WTC11 (cell line): ENCODE results near the gene CELF1. TPM values are rescaled to one million over a fixed set of nuclear protein-coding genes. Genes with fewer than 3 reads are reported as not detected.
A peak's percentile ranks its signal among the peaks of the same experiment; 100 is the strongest.

ENCODE experiments used
- CBFB ChIP-seq: sonication (generic); formaldehyde crosslinking; IDR thresholded peaks from 2 replicates; pipeline ENCODE4 v1.8.1; 2022; ENCODE audit warnings: mild to moderate bottlenecking, low read depth, missing genetic modification reagents
- E2F1 ChIP-seq: sonication (generic); formaldehyde crosslinking; IDR thresholded peaks from 2 replicates; pipeline ENCODE4 v1.8.0; 2022; ENCODE audit warnings: mild to moderate bottlenecking, missing genetic modification reagents
- EMX1 ChIP-seq: fragments of 250-450 bp; sonication (Bioruptor Pico); IDR thresholded peaks from 2 replicates; pipeline ENCODE4 v1.8.0; 2021; ENCODE audit warnings: mild to moderate bottlenecking
- FOXK1 ChIP-seq: sonication (generic); formaldehyde crosslinking; IDR thresholded peaks from 2 replicates; pipeline ENCODE4 v1.8.0; 2022; ENCODE audit warnings: mild to moderate bottlenecking, moderate library complexity, missing genetic modification reagents
- GTF2I ChIP-seq: fragments of 250-450 bp; sonication (Bioruptor Pico); conservative IDR thresholded peaks from 2 replicates; pipeline ENCODE4 v1.4.0; 2021; ENCODE audit warnings: mild to moderate bottlenecking
- HMGXB4 ChIP-seq: sonication (generic); formaldehyde crosslinking; IDR thresholded peaks from 2 replicates; pipeline ENCODE4 v1.8.1; 2023; ENCODE audit warnings: mild to moderate bottlenecking, moderate library complexity, missing genetic modification reagents
- IRF2 ChIP-seq: sonication (generic); formaldehyde crosslinking; IDR thresholded peaks from 2 replicates; pipeline ENCODE4 v1.8.0; 2022; ENCODE audit warnings: low read depth, missing genetic modification reagents, borderline replicate concordance
- KAT7 ChIP-seq: sonication (generic); formaldehyde crosslinking; IDR thresholded peaks from 2 replicates; pipeline ENCODE4 v1.8.1; 2023; ENCODE audit warnings: missing genetic modification reagents, mild to moderate bottlenecking, borderline replicate concordance
- NFYB ChIP-seq: sonication (generic); formaldehyde crosslinking; conservative IDR thresholded peaks from 2 replicates; pipeline ENCODE4 v1.8.0; 2022; ENCODE audit warnings: low read depth, missing genetic modification reagents
- NR2C2 ChIP-seq: sonication (generic); formaldehyde crosslinking; IDR thresholded peaks from 2 replicates; pipeline ENCODE4 v1.8.0; 2022; ENCODE audit warnings: mild to moderate bottlenecking, missing genetic modification reagents
- OVOL2 ChIP-seq: fragments of 250-450 bp; sonication (Bioruptor Pico); IDR thresholded peaks from 2 replicates; pipeline ENCODE4 v1.9.0; 2021; ENCODE audit warnings: mild to moderate bottlenecking, borderline replicate concordance
- TCF7 ChIP-seq: sonication (generic); formaldehyde crosslinking; IDR thresholded peaks from 2 replicates; pipeline ENCODE4 v1.8.0; 2022; ENCODE audit warnings: mild to moderate bottlenecking, low read depth, missing genetic modification reagents, moderate library complexity
- ZNF281 ChIP-seq: sonication (generic); formaldehyde crosslinking; IDR thresholded peaks from 2 replicates; pipeline ENCODE4 v1.8.0; 2023; ENCODE audit warnings: mild to moderate bottlenecking, missing genetic modification reagents
- ZNF416 ChIP-seq: fragments of 250-450 bp; sonication (Bioruptor Pico); IDR thresholded peaks from 2 replicates; pipeline ENCODE4 v1.9.0; 2021; ENCODE audit warnings: mild to moderate bottlenecking, inconsistent platforms
- ZNF671 ChIP-seq: fragments of 250-450 bp; sonication (Bioruptor Pico); IDR thresholded peaks from 2 replicates; pipeline ENCODE4 v1.8.0; 2021; ENCODE audit warnings: mild to moderate bottlenecking
- total RNA-seq: library from RNA; stranded (reverse); gene quantifications from 3 replicates; pipeline ENCODE4 v1.2.3, GENCODE V29; 2021
- TF ChIP-seq, protein P1 (sequence below): sonication (generic); formaldehyde crosslinking; IDR thresholded peaks from 2 replicates; pipeline ENCODE4 v1.8.1; 2022; ENCODE audit warnings: mild to moderate bottlenecking, missing genetic modification reagents, moderate library complexity, borderline replicate concordance
- TF ChIP-seq, protein P2 (sequence below): fragments of 250-450 bp; sonication (Bioruptor Pico); IDR thresholded peaks from 2 replicates; pipeline ENCODE4 v1.9.0; 2021; ENCODE audit warnings: moderate library complexity, mild to moderate bottlenecking, inconsistent platforms, borderline replicate concordance
- TF ChIP-seq, protein P3 (sequence below): sonication (generic); formaldehyde crosslinking; IDR thresholded peaks from 2 replicates; pipeline ENCODE4 v1.8.1; 2022; ENCODE audit warnings: missing genetic modification reagents, borderline replicate concordance

The CELF1 gene
- total RNA-seq, 1 experiment from 2014 or later = 177 TPM

DNA sequence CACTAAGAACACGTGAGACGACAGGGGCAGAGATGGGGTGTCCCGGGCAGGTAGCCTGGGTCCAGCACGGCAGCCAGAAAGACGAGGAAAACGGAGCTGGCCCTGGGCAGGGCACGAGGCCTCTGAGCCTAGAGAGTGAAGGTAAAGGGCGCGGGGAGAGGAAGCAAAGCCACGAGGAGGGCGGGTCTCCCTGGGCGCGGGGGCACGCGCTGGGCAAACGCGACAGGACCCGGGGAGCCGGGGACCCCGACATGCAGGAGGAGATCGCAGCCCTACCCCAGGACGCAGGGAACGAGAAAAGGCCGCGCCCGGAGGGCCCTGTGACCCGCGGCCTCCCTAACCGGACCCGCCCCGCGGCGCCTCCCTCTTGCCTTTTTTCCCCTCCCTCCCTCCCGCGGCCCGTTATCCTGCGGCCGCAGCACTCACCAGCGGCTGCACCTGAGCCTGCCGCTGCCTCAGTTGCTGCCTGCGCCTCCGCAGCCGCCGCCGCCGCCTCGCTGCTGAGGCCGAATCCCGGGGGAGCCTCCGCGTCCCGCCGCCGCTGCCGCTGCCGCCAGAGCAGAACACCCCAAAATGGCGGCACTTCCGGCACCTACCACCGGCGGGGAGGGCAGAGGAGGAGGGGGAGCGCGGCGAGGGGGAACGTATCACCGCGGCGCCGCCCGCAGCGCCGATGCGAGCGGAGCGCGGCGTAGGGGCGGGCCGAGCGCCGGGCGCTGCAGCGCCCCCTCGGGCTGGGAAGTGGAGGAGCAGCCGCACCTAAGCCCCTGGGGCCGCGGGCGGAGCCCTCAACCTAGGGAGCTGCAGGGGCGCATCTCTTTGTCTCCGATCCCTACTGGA lies at the start of gene CELF1 (continued):
- no peak for TF ChIP-seq GTF2I (CRISPR knock-in tag)
- no peak for TF ChIP-seq ZNF671 (CRISPR knock-in tag)
- no peak; the same call in 1 of the 2 replicates for TF ChIP-seq KAT7 (CRISPR knock-in tag)
- TF ChIP-seq TCF7 (CRISPR knock-in tag) = no peak
- TF ChIP-seq OVOL2 (CRISPR knock-in tag) = no peak
- TF ChIP-seq ZNF416 (CRISPR knock-in tag) = no peak
- TF ChIP-seq NR2C2 (CRISPR knock-in tag) = no peak
- TF ChIP-seq ZNF281 (CRISPR knock-in tag) = no peak
- TF ChIP-seq, protein P1, sequence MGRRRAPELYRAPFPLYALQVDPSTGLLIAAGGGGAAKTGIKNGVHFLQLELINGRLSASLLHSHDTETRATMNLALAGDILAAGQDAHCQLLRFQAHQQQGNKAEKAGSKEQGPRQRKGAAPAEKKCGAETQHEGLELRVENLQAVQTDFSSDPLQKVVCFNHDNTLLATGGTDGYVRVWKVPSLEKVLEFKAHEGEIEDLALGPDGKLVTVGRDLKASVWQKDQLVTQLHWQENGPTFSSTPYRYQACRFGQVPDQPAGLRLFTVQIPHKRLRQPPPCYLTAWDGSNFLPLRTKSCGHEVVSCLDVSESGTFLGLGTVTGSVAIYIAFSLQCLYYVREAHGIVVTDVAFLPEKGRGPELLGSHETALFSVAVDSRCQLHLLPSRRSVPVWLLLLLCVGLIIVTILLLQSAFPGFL = no peak
- no peak for TF ChIP-seq CBFB (CRISPR knock-in tag)
- TF ChIP-seq HMGXB4 (CRISPR knock-in tag) = peak; percentile 77; the same call in 1 of the 2 replicates
- TF ChIP-seq, protein P2, sequence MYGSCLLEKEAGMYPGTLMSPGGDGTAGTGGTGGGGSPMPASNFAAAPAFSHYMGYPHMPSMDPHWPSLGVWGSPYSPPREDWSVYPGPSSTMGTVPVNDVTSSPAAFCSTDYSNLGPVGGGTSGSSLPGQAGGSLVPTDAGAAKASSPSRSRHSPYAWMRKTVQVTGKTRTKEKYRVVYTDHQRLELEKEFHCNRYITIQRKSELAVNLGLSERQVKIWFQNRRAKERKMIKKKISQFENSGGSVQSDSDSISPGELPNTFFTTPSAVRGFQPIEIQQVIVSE (CRISPR knock-in tag) = no peak
- no peak; the same call in 1 of the 2 replicates for TF ChIP-seq EMX1 (CRISPR knock-in tag)
- no peak for TF ChIP-seq IRF2 (CRISPR knock-in tag)
- TF ChIP-seq E2F1 (CRISPR knock-in tag) = no peak
- TF ChIP-seq, protein P3, sequence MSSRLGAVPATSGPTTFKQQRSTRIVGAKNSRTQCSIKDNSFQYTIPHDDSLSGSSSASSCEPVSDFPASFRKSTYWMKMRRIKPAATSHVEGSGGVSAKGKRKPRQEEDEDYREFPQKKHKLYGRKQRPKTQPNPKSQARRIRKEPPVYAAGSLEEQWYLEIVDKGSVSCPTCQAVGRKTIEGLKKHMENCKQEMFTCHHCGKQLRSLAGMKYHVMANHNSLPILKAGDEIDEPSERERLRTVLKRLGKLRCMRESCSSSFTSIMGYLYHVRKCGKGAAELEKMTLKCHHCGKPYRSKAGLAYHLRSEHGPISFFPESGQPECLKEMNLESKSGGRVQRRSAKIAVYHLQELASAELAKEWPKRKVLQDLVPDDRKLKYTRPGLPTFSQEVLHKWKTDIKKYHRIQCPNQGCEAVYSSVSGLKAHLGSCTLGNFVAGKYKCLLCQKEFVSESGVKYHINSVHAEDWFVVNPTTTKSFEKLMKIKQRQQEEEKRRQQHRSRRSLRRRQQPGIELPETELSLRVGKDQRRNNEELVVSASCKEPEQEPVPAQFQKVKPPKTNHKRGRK (CRISPR knock-in tag) = no peak
- TF ChIP-seq NFYB (CRISPR knock-in tag) = no peak
- 0 out of 2 replicates have a peak, but pooled peaks have one; percentile 50 for TF ChIP-seq FOXK1 (CRISPR knock-in tag)
